SK-N-MC (cell line): ENCODE measurements around the gene NOM1.

Experiments
- EZH2 ChIP-seq: fragments of 200-600 bp; sonication (generic); IDR thresholded peaks from one replicate; pipeline ENCODE4 v1.6.1; 2017; ENCODE audit warnings: antibody characterized with exemption
- FOXP2 ChIP-seq: optimal IDR thresholded peaks from 2 replicates; pipeline ENCODE3; 2011; ENCODE audit warnings: mild to moderate bottlenecking, moderate library complexity; ENCODE audit not compliant: insufficient read depth; ENCODE audit errors: extremely low read length, control extremely low read depth
- POLR2AphosphoS5 ChIP-seq: IDR thresholded peaks from 2 replicates; pipeline ENCODE4 v1.6.1; 2012; ENCODE audit warnings: mild to moderate bottlenecking, low read depth, low read length, borderline replicate concordance

GRCh38 chr7:157017149-157017548, 67.6 kb downstream of the NOM1 start:
- TF ChIP-seq POLR2AphosphoS5 (no peak), EZH2 (no peak), FOXP2 (no peak)
